Keratinocyte (primary cell): Measurements from ENCODE around the gene NRSN2. TPM values are rescaled to one million over a fixed set of nuclear protein-coding genes. Genes with fewer than 3 reads are reported as not detected.

Experiments
- DNase-seq: peaks from one replicate; pipeline ENCODE4 v3.0.0-alpha.2; 2011; ENCODE audit warnings: low read depth, missing footprints, low spot score
- FAIRE-seq: peaks from 2 replicates; lab custom pipeline; 2011; peaks lifted over from hg19 to GRCh38; lab: Jason Lieb, UNC
- H2AFZ ChIP-seq: 2 replicates; pipeline ENCODE4 v1.6.0; 2012; ENCODE audit warnings: low read length, control low read depth, inconsistent platforms; ENCODE audit not compliant: control insufficient read depth
- H3K27ac ChIP-seq: 2 replicates; pipeline ENCODE4 v1.5.1; 2011; ENCODE audit warnings: low read length; ENCODE audit not compliant: control insufficient read depth, insufficient read depth
- H3K27me3 ChIP-seq: 3 replicates; pipeline ENCODE4 v1.6.0; 2011; ENCODE audit warnings: low read length; ENCODE audit not compliant: control insufficient read depth, insufficient read depth; ENCODE audit errors: extremely low read depth
- H3K36me3 ChIP-seq, 2 experiments: 2 replicates in 1 of 2; 3 replicates in 1 of 2; pipeline ENCODE4 v1.5.1; 2011; ENCODE audit warnings: low read length in 2 of 2, mild to moderate bottlenecking in 1 of 2; ENCODE audit not compliant: control insufficient read depth in 2 of 2, insufficient read depth in 2 of 2; ENCODE audit errors: extremely low read depth in 1 of 2
- H3K4me1 ChIP-seq: 3 replicates; pipeline ENCODE4 v1.5.1; 2011; ENCODE audit warnings: low read length; ENCODE audit not compliant: control insufficient read depth, insufficient read depth; ENCODE audit errors: extremely low read depth
- H3K4me2 ChIP-seq: 3 replicates; pipeline ENCODE4 v1.6.0; 2011; ENCODE audit warnings: low read depth, low read length; ENCODE audit not compliant: control insufficient read depth, insufficient read depth; ENCODE audit errors: extremely low read depth
- H3K4me3 ChIP-seq, 3 experiments: fragments of 200-600 bp in 1 of 3; sonication (generic) in 1 of 3; 2 replicates in 2 of 3; 3 replicates in 1 of 3; pipeline ENCODE4 v1.5.1; 2011 to 2016; ENCODE audit warnings: low read length in 3 of 3, mild to moderate bottlenecking in 3 of 3, control low read depth in 2 of 3, inconsistent platforms in 1 of 3, low read depth in 1 of 3, mixed read lengths in 1 of 3, mixed run types in 1 of 3, moderate library complexity in 1 of 3; ENCODE audit not compliant: control insufficient read depth in 2 of 3, insufficient read depth in 2 of 3; ENCODE audit errors: extremely low read depth in 1 of 3
- H3K79me2 ChIP-seq: 2 replicates; pipeline ENCODE4 v1.6.0; 2012; ENCODE audit warnings: low read length; ENCODE audit not compliant: control insufficient read depth, insufficient read depth
- H3K9ac ChIP-seq: 3 replicates; pipeline ENCODE4 v1.6.0; 2011; ENCODE audit warnings: low read length; ENCODE audit not compliant: control insufficient read depth, insufficient read depth; ENCODE audit errors: extremely low read depth
- H3K9me1 ChIP-seq: 3 replicates; pipeline ENCODE4 v1.6.0; 2011; ENCODE audit warnings: low read length; ENCODE audit not compliant: control insufficient read depth, insufficient read depth; ENCODE audit errors: extremely low read depth
- H3K9me3 ChIP-seq: 2 replicates; pipeline ENCODE4 v1.5.1; 2012; ENCODE audit warnings: low read depth, low read length; ENCODE audit not compliant: control insufficient read depth
- H4K20me1 ChIP-seq: 3 replicates; pipeline ENCODE4 v1.6.0; 2011; ENCODE audit warnings: low read length; ENCODE audit not compliant: control insufficient read depth, insufficient read depth; ENCODE audit errors: extremely low read depth
- EZH2 ChIP-seq: IDR thresholded peaks from one replicate; pipeline ENCODE4 v1.6.1; 2012; ENCODE audit warnings: inconsistent platforms, mild to moderate bottlenecking, low read length, moderate library complexity
- dilution Hi-C: fragments of 300-500 bp; cut with MboI; formaldehyde crosslinking; loops from one replicate; pipeline ENCODE4 v1.7.0; 2020; ENCODE audit warnings: low sequenced_read_pairs; ENCODE audit not compliant: extremely low pct_ligation_motif_present
- polyA plus RNA-seq, 5 experiments: library from polyadenylated mRNA; depleted of rRNA in 3 of 5; stranded (reverse) in 3 of 5; stranded (forward) in 1 of 5; unstranded in 1 of 5; fragments of >200 nt; gene quantifications; 1 replicate in 1 of 5; 2 replicates in 3 of 5; 3 replicates in 1 of 5; pipeline versions ENCODE4 v1.2.1 to v1.2.3, GENCODE V29; 2011 to 2012; ENCODE audit warnings: missing spikeins in 2 of 5, low read depth in 1 of 5, low replicate concordance in 1 of 5
- TF ChIP-seq, protein P1 (sequence below), 3 experiments: IDR thresholded peaks in 1 of 3; conservative IDR thresholded peaks in 1 of 3; optimal IDR thresholded peaks in 1 of 3; 2 replicates in 2 of 3; 3 replicates in 1 of 3; pipeline versions ENCODE3 to v1.5.1; 2011; ENCODE audit warnings: low read length in 3 of 3, mild to moderate bottlenecking in 3 of 3, moderate library complexity in 2 of 3, control low read depth in 1 of 3, inconsistent platforms in 1 of 3; ENCODE audit not compliant: insufficient read depth in 2 of 3; ENCODE audit errors: extremely low read depth in 1 of 3

The NRSN2 gene
- polyA plus RNA-seq, 1 donor (not counting 4 experiments of a cell fraction or from before 2014, with no cell fraction given): 10.4 TPM

DNA sequence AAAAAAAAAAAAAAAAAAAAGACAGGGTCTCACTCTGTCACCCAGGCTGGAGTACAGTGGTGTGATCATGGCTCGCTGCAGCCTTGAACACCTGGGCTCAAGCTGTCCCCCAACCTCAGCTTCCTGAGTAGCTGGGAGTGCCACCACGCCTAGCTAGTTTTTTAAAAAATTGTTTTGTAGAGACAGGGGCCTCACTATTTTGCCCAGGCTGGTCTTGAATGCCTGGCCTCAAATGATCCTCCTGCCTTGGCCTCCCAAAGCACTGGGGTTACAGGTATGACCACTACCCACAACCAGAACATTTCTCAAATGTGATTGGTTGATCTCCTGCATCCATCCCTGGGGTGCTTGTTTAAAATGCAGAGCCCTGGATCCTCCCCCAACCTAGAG is 55.6 kb downstream of the NRSN2 start:
- H3K27ac ChIP-seq: peak overlapping the region; percentile 92

GRCh38 chr20:402898-403581 is 56.1 kb downstream of the NRSN2 start:
- H3K79me2 ChIP-seq: no peaks in the 10 kb centered on the region
- H3K9me1 ChIP-seq: peaks cover 4% of the 10 kb centered on the region
- no peaks in the 10 kb centered on the region for H4K20me1 ChIP-seq
- H3K27ac ChIP-seq: peak overlapping the region; percentile 92
- no peaks in the 10 kb centered on the region for H3K27me3 ChIP-seq
- DNase-seq (no peak), FAIRE-seq (no peak)
- TF ChIP-seq, protein P1, sequence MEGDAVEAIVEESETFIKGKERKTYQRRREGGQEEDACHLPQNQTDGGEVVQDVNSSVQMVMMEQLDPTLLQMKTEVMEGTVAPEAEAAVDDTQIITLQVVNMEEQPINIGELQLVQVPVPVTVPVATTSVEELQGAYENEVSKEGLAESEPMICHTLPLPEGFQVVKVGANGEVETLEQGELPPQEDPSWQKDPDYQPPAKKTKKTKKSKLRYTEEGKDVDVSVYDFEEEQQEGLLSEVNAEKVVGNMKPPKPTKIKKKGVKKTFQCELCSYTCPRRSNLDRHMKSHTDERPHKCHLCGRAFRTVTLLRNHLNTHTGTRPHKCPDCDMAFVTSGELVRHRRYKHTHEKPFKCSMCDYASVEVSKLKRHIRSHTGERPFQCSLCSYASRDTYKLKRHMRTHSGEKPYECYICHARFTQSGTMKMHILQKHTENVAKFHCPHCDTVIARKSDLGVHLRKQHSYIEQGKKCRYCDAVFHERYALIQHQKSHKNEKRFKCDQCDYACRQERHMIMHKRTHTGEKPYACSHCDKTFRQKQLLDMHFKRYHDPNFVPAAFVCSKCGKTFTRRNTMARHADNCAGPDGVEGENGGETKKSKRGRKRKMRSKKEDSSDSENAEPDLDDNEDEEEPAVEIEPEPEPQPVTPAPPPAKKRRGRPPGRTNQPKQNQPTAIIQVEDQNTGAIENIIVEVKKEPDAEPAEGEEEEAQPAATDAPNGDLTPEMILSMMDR (optimal IDR thresholded peaks at IDR 0.05 in 1 of 3, IDR thresholded peaks at IDR 0.05 in 1 of 3, conservative IDR thresholded peaks at IDR 0.05 in 1 of 3; ENCODE audit: extremely low read depth in 1 of 3, insufficient read depth in 2 of 3, low read length in 3 of 3): no peak
- TF ChIP-seq EZH2: no peak
- no peak overlapping the region for H2AFZ ChIP-seq
- peaks cover 39% of the 10 kb centered on the region for H3K4me1 ChIP-seq
- H3K4me2 ChIP-seq: no peak overlapping the region
- H3K36me3 ChIP-seq: peaks cover 0 to 1% of the 10 kb centered on the region in 2 experiments
- dilution Hi-C loops: no loop called here
- no peak overlapping the region for H3K4me3 ChIP-seq
- H3K9ac ChIP-seq: peak overlapping the region; percentile 60
- no peaks in the 10 kb centered on the region for H3K9me3 ChIP-seq

More for the DNA sequence above, 55.6 kb downstream of the NRSN2 start:
- Histone ChIP-seq H3K36me3 (peaks cover 5 to 7% of the 10 kb centered on the region in 2 experiments), H3K9me3 (no peaks in the 10 kb centered on the region), H3K79me2 (no peaks in the 10 kb centered on the region), H3K4me3 (no peak overlapping the region), H3K9me1 (peaks cover 4% of the 10 kb centered on the region), H2AFZ (no peak overlapping the region), H4K20me1 (no peaks in the 10 kb centered on the region), H3K27me3 (no peaks in the 10 kb centered on the region), H3K4me1 (peaks cover 39% of the 10 kb centered on the region), H3K4me2 (no peak overlapping the region), H3K9ac (peak overlapping the region; percentile 60)
- dilution Hi-C loops: no loop called here
- FAIRE-seq (no peak), DNase-seq (no peak)
- TF ChIP-seq EZH2: no peak
- TF ChIP-seq, protein P1 (optimal IDR thresholded peaks at IDR 0.05 in 1 of 3, IDR thresholded peaks at IDR 0.05 in 1 of 3, conservative IDR thresholded peaks at IDR 0.05 in 1 of 3; ENCODE audit: extremely low read depth in 1 of 3, insufficient read depth in 2 of 3, low read length in 3 of 3): no peak
